Epithelial cell of esophagus (primary cell): Measurements from ENCODE around the gene KDM4B.
"Not testable (repeated sequence)": the region's sequence is repeated elsewhere in the genome, so short reads cannot be mapped to it uniquely, and the experiment has no call there.

Experiments
- DNase-seq: peaks from one replicate; pipeline ENCODE4 v3.0.0; 2010; ENCODE audit warnings: low read depth
- H3K4me3 ChIP-seq: 2 replicates; pipeline ENCODE4 v1.5.1; 2011; ENCODE audit warnings: mild to moderate bottlenecking, low read length, control low read depth
- CTCF ChIP-seq: IDR thresholded peaks from 2 replicates; pipeline ENCODE4 v1.5.1; 2011; ENCODE audit warnings: low read depth, mild to moderate bottlenecking, low read length, control low read depth, inconsistent platforms; ENCODE audit not compliant: insufficient read depth; ENCODE audit errors: missing control alignments

The KDM4B gene

GRCh38 chr19:5192568-5192967 is 223.7 kb downstream of the KDM4B start:
- TF ChIP-seq CTCF = no peak
- no peak for DNase-seq
- no peak overlapping the region for H3K4me3 ChIP-seq

GRCh38 chr19:5193192-5193591 is 224.3 kb downstream of the KDM4B start:
- no peak for DNase-seq
- no peak overlapping the region for H3K4me3 ChIP-seq
- no peak for TF ChIP-seq CTCF

GRCh38 chr19:5194641-5195040 is 225.7 kb downstream of the KDM4B start:
- no peak for DNase-seq
- TF ChIP-seq CTCF = no peak
- no peak overlapping the region for H3K4me3 ChIP-seq

- not testable (repeated sequence) for DNase-seq, H3K4me3 ChIP-seq
Measured at GRCh38 chr19:5195587-5195986, 226.7 kb downstream of the KDM4B start.

GRCh38 chr19:5196832-5197231 is 227.9 kb downstream of the KDM4B start:
- no peak overlapping the region for H3K4me3 ChIP-seq
- DNase-seq = no peak
- TF ChIP-seq CTCF = no peak

GRCh38 chr19:5200844-5201243 is 231.9 kb downstream of the KDM4B start:
- no peak overlapping the region for H3K4me3 ChIP-seq
- no peak for TF ChIP-seq CTCF
- no peak for DNase-seq

- no peak for TF ChIP-seq CTCF
- H3K4me3 ChIP-seq = no peak overlapping the region
- DNase-seq = no peak
Measured at GRCh38 chr19:5202553-5202952, 233.6 kb downstream of the KDM4B start.
